ENCODE results near the gene DHX38.

GRCh38 chr16:72044825-72045359 lies 48.8 kb upstream of the DHX38 start:
- TF ChIP-seq YY1 (IDR thresholded peaks at IDR 0.05), result peak; percentile 89
- peak in 1 of 2 donors; percentile 45 for TF ChIP-seq EGR1 (IDR thresholded peaks at IDR 0.05; ENCODE audit: low read depth in 2 of 2)
- TF ChIP-seq, protein P1, sequence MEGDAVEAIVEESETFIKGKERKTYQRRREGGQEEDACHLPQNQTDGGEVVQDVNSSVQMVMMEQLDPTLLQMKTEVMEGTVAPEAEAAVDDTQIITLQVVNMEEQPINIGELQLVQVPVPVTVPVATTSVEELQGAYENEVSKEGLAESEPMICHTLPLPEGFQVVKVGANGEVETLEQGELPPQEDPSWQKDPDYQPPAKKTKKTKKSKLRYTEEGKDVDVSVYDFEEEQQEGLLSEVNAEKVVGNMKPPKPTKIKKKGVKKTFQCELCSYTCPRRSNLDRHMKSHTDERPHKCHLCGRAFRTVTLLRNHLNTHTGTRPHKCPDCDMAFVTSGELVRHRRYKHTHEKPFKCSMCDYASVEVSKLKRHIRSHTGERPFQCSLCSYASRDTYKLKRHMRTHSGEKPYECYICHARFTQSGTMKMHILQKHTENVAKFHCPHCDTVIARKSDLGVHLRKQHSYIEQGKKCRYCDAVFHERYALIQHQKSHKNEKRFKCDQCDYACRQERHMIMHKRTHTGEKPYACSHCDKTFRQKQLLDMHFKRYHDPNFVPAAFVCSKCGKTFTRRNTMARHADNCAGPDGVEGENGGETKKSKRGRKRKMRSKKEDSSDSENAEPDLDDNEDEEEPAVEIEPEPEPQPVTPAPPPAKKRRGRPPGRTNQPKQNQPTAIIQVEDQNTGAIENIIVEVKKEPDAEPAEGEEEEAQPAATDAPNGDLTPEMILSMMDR (IDR thresholded peaks at IDR 0.05; ENCODE audit: low read depth, low read length, missing input control), result no peak
- TF ChIP-seq RAD21 (IDR thresholded peaks at IDR 0.05), result peak; percentile 11 to 37
- peak; percentile 58 for TF ChIP-seq REST (IDR thresholded peaks at IDR 0.05)
- no peak for TF ChIP-seq ATF3 (IDR thresholded peaks at IDR 0.05)
- TF ChIP-seq, protein P2, sequence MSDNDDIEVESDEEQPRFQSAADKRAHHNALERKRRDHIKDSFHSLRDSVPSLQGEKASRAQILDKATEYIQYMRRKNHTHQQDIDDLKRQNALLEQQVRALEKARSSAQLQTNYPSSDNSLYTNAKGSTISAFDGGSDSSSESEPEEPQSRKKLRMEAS (IDR thresholded peaks at IDR 0.05), result peak; percentile 87
- TF ChIP-seq RXRA (IDR thresholded peaks at IDR 0.05), result peak; percentile 51 to 83
- TF ChIP-seq TAF1 (conservative IDR thresholded peaks at IDR 0.05), result peak; percentile 52
- peak; percentile 74 for TF ChIP-seq SP1 (IDR thresholded peaks at IDR 0.05)
- TF ChIP-seq JUND (IDR thresholded peaks at IDR 0.05), result peak; percentile 42 to 62
- TF ChIP-seq NR2F2 (IDR thresholded peaks at IDR 0.05), result no peak
